ENCODE measurements around the gene TOLLIP.

GRCh38 chr11:1237128-1237580 is 72.3 kb downstream of the TOLLIP start:
- no peak for TF ChIP-seq KDM5A (IDR thresholded peaks at IDR 0.05)
- no peak for TF ChIP-seq RFX5 (IDR thresholded peaks at IDR 0.05)
- TF ChIP-seq POLR2A (IDR thresholded peaks at IDR 0.05; ENCODE audit: low read length): no peak
- TF ChIP-seq CHD2 (IDR thresholded peaks at IDR 0.05; ENCODE audit: low read length, partially characterized antibody): no peak
- no peak for TF ChIP-seq MAFK (IDR thresholded peaks at IDR 0.05; ENCODE audit: partially characterized antibody)
- TF ChIP-seq USF2 (IDR thresholded peaks at IDR 0.05): no peak
- no peak for TF ChIP-seq EHMT2 (IDR thresholded peaks at IDR 0.05; ENCODE audit: low read depth)
- TF ChIP-seq MYC (IDR thresholded peaks at IDR 0.05; ENCODE audit: borderline replicate concordance, low read length): no peak
- TF ChIP-seq ZC3H11A (IDR thresholded peaks at IDR 0.05): no peak
- TF ChIP-seq FOSL2 (IDR thresholded peaks at IDR 0.05): no peak
- TF ChIP-seq FOSL2 (CRISPR knock-in tag; IDR thresholded peaks at IDR 0.05): no peak
- no peak for TF ChIP-seq MAX (IDR thresholded peaks at IDR 0.05)
- TF ChIP-seq, protein P1, sequence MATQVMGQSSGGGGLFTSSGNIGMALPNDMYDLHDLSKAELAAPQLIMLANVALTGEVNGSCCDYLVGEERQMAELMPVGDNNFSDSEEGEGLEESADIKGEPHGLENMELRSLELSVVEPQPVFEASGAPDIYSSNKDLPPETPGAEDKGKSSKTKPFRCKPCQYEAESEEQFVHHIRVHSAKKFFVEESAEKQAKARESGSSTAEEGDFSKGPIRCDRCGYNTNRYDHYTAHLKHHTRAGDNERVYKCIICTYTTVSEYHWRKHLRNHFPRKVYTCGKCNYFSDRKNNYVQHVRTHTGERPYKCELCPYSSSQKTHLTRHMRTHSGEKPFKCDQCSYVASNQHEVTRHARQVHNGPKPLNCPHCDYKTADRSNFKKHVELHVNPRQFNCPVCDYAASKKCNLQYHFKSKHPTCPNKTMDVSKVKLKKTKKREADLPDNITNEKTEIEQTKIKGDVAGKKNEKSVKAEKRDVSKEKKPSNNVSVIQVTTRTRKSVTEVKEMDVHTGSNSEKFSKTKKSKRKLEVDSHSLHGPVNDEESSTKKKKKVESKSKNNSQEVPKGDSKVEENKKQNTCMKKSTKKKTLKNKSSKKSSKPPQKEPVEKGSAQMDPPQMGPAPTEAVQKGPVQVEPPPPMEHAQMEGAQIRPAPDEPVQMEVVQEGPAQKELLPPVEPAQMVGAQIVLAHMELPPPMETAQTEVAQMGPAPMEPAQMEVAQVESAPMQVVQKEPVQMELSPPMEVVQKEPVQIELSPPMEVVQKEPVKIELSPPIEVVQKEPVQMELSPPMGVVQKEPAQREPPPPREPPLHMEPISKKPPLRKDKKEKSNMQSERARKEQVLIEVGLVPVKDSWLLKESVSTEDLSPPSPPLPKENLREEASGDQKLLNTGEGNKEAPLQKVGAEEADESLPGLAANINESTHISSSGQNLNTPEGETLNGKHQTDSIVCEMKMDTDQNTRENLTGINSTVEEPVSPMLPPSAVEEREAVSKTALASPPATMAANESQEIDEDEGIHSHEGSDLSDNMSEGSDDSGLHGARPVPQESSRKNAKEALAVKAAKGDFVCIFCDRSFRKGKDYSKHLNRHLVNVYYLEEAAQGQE (IDR thresholded peaks at IDR 0.05): no peak

Measured in A549 (cell line).